GM21825 (cell line): ENCODE results near the gene CHTF18.

Experiments
- ATAC-seq: cut with Tn5 transposase; IDR thresholded peaks from one replicate; pipeline ENCODE4 v1.9.1; 2021; ENCODE audit warnings: mild to moderate bottlenecking, moderate library complexity; ENCODE audit not compliant: unreplicated experiment

The CHTF18 gene

GRCh38 chr16:842711-843560 is 54.5 kb downstream of the CHTF18 start:
- no peak for ATAC-seq

- no peak for ATAC-seq
Measured at GRCh38 chr16:843771-844170, 55.4 kb downstream of the CHTF18 start.

DNA sequence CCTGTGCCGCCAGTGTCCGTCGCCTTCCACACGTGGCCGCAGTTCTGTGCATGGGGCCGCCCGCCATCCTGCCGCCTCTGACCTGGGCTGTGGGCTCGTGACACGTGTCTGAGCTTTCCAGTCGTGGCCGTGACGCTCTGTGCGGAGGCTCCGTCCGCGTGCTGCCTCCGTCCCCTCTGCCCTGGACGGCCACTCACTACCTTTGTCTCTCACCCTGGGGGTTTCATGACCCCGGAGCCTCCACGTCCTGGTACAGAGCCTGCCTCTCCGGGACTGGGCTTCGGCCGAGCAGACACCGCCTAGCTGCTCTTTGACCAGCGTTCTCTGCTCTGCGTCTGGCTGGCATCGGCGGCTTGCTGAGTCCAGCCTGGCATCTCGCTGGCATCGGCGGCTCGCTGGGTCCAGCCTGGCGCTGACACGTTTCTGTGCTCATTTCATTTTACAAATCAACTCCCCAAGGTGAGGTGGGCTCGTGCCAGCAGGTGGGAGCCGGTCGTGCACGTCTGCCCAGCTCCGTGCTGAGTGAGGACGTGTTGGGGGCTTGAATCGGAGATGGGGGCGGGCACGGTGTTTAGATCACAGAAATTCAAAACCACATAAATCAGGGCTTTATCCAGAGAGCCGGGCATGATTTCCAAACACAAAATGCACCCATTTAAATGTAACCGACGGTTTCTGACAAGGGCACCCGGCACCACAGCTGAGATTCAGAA is 56.4 kb downstream of the CHTF18 start:
- ATAC-seq: no peak

DNA sequence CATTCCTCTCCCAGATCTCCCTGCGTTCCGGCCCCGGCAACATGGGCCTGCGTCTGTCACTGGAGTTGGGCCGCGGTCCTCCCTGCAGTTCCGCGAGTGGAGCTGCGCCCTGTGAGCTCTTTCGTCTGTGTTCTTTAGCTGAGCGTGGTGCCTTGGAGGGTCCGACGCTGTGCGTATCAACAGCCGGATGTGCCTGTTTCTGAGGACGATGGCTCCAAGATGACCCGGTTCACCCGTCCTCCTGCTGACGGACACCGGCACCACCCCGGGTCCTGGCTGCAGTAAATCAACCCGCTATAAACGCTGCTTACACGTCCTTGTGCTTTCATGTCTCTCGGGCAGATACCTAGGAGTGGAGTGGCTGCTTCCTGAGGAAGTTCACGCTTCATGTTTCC is 56.9 kb downstream of the CHTF18 start:
- no peak for ATAC-seq

- no peak for ATAC-seq
Measured at GRCh38 chr16:847151-847550, 58.7 kb downstream of the CHTF18 start.
